HK-2 (cell line): ENCODE measurements around the gene MOK.

Experiments used
- DNase-seq: peaks from one replicate; pipeline ENCODE4 v3.0.0-alpha.2; 2018; ENCODE audit not compliant: unreplicated experiment

MOK gene

DNA sequence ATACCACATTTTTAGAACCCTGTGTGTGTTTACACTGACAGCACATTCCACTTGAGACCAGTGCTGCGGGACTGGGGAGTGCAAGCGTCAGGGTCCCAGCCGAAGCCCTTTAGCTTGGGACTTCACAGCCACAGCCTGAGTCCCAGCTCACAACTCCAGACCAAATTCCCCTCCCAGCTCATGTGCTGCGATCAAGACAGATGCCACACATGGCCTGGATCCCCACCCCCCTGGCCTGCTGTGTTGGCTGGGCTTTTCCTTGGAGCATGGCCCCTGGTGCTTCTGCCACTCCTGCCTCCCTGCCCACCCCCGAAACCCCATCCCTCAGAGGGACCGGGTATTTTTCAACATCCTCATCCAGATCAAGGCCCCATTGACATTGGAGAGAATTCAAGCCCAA lies 101.6 kb downstream of the MOK start:
- no peak for DNase-seq

DNA sequence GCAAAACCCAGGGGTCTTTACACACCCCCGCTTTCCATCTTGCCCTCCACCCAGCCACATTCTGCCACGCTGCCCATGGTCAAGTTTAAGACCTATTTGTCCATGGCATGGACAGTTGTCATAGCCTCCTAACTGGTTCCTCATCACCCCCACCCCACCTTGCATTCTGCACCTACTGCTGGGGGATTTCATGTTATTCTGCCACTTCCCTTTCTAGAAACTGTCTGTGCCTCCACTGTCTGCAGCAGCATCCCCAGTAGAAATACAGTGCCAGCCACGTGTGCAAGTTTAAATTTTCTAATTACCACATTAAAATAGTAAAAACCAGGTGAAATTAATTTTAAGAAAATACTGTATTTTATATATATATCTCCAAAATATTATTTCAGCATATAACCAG lies 102.0 kb downstream of the MOK start:
- DNase-seq = no peak

DNA sequence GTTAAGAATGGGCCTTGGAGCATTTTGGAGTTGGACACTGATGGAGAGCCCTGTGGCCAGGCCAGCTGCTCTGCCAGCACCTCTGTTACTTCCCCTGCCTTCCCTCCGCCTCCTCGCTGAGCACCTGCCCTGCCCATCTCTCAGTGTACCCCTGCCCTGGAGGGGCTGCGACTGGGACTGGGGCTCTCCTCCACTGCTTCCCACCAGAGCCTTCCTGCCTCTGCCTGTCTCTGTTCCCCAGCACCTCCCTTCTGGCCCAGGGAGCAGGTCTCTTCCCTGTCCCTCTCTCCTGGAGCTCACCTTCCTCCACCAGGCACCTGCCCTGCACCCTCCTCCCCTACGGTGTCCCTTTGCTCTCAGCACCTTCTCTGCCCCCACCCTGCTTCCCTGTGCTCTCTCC lies 103.2 kb downstream of the MOK start:
- no peak for DNase-seq

DNA sequence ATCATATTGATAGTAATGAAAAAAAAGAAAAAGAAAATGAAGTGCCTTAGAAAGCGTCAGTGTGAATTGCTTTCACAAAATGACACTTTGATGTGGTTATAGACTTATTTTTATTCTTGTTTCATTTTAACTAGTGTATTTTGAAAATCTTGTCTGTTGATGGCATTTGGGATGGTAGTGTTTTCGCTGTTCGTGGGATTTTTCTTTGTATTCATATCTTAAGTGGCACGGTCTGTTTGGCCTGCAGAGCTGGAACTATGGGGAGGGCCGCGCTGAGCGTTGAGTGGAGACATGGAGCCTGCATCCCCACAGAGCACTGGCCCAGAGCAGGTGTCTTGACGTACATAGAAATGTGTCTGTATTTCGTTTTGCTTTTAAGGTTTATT lies 103.6 kb downstream of the MOK start:
- no peak for DNase-seq

DNA sequence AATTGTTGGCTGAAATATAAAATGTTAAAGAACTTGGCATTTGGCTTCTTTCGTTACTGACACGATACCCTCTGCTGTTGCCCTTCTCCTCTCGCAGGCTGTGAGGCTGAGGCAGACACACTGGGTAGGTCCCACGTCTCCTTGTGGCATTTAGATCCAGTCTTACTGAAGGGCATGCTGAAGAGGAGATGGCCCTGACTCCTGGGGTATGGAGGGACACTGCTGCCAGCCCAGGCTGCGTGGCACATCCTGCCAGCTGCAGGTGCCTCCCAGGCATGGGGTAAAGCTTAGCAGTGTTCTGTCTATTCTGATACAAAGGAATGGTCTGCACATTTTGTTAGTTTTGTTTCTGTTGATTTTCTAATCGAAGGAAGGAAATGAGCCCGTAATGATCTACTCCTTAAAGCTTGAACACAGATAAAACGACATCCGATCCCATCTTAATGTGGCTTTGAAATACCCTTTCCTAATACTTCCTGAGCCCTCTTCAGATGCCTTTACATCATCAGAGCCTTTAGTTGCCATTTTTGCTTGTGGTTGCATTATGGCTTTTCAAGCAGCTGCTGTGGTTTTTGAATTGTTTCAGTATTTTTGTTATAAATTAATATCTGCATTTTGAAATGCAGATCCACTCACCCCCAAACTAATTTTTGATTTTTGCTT lies 104.1 kb downstream of the MOK start:
- DNase-seq = no peak

DNA sequence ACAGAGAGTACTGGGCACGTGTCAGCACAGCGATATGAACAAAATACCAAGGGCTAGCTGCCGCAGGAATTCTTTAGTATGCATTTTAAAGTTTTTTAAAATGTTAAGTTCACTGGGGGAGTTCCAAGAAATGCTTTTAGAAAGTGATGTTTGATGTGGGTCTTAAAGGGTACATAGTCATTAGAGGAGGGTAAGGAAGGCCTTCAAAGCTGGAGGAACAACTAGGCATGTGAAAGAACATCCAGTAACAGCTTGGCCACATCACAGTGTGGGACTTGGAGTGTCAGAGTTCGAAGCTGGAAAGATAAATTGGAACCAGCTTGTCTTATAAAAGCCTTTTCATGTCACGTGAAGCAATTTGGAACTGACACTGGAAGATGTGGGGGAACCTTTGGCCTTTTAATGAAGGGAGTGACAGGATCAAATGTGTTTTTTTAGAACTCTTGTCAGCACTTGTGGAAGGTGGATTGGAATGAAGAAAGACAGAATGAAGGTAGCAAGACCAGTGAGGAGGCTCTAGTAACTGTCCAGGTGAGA lies 107.6 kb downstream of the MOK start:
- DNase-seq = no peak

DNA sequence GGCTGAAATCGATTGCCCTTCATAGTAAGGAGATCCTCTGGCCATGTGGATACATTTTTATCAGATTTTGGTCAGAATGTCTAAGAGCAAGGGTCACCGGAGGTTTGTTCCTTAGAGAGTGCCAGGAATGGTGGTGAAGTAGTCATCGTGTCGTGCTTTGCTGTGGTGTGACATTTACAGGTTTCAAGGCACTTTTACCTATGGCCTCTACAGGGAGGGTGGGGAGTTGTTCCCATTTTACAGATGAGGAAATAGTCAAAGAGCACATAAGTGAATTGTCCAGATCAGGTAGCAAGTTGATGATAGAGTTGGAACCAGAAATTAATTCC lies 108.1 kb downstream of the MOK start:
- DNase-seq = no peak

DNA sequence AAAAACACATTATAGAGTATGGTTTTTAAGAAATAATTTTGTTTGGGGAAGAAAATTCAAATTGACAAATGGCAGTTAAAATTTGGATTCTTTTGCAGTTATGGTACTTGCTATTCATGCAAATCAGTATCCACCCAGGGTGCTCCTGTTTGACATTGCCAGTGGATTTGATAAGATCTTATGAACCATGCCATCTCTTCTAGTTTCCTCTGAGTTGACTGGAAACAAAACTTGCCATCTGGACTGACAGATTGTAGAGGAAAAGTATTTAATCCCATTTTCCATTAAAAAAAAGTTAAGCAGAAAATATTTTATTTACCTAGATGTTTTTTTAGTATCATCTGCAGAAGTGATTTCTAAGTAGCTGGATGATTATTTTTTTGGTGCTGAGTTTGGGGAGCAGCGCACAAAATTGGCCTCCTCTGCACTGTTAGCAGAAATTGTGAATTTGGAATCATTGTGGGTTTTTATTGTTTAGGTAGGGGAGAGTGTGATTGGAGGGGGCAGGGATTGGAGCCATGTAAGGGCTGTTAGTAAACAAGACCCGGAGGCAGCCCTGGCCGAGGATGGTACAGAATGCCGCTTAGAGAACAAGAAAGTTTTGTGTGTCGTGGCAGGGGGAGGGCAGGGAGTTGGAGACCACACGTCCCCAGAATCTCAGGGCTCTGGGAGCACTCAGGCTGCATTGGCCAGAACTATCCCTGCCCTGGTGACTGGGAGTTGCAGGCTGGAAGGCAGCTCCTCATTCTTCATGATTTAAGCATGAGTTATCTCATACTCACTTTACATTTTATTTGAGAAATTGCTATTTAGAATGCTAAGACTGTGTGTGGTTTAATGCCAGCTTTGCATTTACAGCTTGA lies 108.7 kb downstream of the MOK start:
- no peak for DNase-seq

DNA sequence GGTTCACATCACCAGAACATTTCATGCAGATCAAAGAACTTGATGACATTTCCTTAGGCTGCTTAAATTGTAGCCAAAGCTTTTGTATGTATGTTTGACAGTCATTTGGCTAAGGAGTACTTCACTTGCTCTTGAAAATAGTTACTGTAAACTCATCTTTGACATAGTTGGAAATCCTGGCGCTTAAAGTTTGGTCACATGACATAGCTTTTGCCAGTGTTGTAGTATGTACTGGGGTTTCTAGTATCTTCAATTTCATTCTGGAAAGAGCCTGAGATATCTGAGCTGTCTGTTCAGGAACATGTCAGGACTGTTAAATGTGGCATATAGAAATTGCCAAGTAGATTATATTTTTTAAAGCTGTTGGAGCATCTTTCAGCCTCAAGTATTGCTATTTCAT lies 109.5 kb downstream of the MOK start:
- DNase-seq = no peak

DNA sequence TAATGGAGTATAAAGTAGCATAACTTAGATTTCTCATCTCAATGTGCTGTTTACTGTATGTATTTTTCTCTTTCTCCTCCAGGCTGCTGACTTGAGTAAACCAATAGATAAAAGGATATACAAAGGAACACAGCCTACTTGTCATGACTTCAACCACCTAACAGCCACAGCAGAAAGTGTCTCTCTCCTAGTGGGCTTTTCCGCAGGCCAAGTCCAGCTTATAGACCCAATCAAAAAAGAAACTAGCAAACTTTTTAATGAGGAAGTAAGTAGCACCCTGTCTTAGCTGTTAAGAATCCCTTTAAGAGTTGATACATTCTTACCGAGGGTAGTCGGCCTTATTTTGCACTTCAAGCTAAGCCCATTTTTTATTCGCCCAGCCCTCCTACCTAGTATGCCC lies 110.1 kb downstream of the MOK start:
- no peak for DNase-seq

DNA sequence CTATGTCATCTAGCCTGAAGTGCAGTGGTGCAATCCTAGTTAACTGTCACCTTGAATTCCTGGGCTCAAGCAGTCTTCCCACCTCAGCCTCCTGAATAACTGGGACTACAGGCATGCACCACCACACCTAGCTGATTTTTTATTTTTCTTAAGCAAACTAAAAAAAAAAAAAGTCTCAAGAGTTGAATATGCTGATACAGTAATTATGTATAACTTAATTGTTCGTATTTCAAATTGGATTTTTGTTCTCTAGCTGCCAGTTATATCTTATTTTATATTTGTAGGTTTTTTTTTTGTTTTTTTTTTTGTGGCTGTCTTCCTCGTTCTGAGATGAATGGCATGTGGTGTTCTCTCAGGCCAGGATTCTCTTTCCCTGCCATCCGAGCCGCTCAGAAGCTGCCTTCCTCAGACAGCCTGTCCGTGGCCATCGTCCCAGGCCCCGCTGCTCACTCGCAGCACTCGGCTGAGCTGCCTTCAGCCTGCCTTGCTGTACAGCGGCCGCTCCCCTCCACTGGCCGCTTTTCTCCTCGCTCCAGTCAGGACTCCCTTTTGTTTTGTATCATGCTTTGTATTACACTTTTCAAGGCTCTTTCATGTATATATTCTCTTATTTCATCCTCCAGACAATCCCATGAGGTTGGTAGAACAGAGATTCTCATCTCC lies 112.0 kb downstream of the MOK start:
- DNase-seq = no peak

DNA sequence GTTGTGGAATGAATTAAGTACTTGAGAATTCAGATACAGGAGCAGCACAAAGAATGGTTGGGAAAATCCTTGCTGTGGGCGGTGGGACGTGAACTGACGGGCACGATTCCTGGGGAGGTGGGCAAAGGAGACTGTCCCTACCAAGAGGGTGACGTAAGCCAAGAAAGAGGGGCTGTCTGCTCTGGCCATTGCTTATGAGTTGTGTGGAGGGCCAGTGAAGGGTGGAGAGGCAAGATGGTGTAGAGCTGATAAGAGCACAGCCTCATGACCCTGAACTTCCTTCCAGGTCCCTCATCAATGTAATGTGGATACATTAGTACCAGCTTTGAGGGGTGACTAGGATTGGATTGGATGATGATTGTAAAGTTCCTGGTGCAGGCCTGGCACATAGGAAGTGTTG lies 115.1 kb downstream of the MOK start:
- DNase-seq = no peak

DNA sequence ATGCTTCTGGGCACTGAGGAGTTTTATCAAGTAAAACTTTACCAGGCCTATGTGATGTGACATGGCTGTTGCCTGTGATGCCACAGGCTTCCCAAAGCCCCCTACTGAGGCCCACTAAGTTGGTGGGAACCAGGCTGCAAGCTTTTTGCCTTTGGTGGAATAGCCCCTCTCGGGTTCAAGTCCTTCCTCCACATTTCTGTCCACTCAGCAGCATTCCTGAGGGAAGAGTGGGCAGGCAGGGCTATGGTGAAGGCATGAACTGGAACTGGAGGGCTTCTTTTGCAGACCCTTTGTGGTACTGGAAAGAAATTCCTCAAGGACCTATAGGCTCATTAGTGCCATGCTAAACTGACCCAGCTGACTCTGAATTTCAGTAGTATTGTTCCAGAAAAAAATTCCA lies 116.8 kb downstream of the MOK start:
- no peak for DNase-seq

DNA sequence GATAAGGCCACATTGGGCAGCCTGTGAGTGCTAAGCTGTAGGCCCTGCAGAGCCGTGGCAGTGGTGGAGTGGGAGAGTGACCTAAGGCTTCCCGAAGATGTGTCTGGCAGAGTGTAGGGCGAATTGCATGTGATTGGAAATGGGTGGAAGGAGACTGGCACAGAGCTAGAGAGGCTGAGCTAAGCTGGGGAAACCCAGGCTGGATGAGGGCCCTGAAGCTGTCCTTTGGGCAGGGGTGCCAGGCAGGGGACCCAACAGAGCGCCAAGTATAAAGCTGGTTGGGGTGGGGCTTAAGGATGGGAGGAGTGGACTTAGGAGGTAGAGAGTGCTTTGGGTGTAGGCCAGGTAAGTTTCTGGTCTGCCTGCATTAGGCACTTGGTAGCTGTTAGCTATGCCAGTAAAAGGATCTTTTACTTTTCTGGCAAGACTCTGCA lies 117.4 kb downstream of the MOK start:
- no peak for DNase-seq

DNA sequence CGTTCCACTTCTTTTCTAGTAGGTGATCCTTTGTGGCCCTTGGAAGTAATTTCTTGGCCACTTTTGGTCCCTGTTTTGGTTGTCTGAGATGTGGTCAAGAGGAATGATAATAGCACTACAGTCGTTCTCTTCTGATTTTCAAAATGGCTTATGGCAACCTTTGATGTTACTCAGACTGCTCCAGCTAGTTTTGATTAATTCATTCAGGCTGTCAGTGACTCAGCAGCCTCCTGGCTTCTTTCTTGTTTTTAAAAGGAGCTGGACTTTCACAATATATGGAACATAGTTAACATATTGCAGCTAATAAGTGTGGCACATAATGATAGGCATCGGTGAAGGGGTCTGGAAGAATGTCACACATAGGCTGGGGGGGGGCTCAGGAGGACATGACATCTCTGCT lies 117.9 kb downstream of the MOK start:
- DNase-seq = no peak

DNA sequence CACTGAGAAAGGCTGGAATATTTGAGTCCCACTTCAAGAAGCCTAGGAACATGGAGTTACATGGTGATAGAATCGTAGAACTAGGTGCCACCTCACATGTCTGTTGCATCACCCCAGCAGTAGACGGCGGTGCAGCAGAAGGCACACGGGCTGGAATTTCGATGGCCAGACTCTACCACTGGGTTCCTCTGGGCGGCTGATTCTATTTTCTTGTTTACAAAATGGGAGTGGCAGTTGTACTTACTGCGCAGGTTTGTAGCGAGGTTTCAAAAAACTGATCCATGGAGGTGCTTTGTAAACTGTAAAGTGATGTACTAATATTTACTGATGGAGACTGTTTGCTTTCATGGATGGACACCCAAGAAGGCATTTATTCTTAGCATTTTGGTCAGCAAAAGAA lies 119.6 kb downstream of the MOK start:
- DNase-seq = no peak

DNA sequence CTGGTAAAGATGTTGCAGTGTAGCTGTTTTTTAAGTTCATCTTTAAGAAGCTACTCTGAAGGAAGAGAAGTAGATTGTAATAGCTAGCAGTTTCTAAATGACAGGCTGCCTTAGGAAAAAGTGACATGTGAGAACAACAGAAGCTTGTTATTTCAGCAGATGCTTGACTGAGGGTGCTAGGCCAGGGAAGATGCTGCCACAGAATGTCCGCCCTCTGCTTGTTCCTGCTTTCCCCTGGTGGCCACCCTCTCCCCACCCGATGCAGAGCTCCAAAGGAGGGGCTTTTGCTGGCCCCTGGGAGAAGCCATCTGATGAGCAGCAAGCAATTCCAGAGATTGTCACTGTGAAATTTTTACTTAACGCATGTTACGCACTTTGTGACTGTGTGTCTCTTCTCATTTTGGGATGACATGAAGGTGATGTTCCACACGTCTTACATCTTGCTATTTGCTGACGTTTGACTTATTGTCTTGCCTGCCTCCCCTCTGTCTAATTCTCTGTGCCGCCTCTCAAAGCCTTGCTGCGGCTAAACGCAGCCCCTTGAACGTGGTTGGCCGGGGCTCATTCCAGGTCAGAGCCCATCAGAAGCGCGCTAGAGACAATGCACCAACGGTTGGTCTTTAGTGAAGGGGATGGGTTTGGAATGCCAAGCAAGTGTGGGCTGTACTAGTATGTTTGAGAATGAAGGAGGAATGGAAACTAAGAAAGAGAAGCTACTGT lies 120.5 kb downstream of the MOK start:
- DNase-seq = no peak

DNA sequence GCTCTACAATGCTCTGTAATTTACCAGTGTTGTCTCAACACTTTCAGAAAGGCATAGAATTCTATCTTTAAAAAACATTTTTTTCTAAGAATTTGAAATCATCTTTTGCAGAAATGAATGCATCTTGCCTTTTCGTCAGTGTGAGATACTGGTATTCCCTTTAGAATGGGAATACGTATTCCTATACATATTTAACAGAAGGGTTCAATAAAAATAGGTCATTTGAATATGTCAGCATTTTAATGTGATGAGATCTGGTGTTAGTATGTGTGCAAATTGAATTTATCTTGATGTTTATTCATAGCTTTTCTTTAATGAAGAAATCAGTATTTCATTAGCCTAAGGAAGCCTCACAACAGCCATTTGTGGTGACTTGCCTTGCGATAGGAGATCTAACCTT lies 121.1 kb downstream of the MOK start:
- no peak for DNase-seq

DNA sequence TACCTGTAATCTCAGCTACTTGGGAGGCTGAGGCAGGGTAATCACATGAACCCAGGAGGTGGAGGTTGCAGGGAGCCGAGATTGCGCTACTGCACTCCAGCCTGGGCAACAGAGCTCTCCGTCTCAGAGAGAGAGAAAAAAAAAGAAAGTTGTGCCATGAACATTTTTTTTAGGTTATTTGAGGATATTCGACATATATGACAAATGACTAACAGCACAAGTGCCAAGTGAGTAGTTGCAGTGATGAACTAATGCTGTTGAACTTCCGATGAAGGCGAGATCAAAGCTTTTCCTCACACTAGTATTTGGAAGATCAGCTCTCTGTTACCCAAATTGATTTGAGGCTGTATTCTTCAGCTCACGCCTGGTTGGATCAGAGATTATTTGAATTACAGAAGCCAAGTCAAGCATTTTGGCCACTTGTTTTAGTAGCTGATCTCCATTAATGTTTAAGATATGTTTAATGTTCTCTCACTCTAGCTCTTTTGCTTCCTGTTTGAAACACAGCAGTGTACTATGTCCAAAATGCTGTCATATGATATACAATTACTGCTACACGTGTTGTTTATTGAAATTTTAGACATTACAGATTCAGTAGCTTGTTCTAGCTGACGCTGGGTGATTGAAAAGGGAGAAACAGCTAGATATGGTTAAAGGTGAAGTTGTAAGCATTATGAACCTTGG lies 121.9 kb downstream of the MOK start:
- DNase-seq = no peak

DNA sequence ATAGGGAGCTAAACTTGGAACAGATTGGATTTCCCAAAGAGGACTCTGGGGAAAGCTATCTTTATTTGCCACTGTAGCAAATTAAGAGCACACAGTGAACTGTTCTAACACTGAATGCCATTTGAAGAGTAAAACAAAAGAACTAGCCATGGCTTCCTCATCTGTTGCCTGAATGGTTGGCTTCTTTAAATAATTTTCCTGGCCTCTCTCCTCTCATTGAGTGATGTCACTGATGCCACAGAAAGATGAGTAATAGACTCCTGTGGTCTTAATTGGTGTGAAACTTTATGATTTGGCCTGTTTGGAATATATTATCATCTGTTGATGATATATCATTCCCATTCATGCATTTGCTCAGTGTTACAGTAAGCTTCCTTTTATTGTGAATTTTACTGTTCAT lies 122.8 kb downstream of the MOK start:
- DNase-seq = no peak

DNA sequence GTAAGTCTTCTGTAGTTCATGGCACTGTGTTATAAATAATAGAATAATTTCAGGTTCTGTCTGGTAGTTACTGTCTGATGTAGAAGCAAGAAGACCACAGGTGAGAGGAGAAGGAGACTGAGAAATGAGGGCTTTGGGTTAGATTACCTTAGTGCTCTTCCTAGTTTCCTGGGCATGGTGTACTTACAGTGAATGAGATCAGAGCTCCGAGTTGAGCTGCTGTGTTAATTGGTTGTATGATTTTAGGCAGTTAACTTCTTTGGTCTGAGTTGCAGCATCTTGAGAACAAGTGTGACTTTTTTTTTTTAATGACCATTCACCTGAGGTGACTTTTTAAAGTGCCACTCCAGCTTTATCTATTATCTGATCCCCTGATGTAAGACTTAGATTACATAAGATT lies 123.8 kb downstream of the MOK start:
- DNase-seq = no peak
